Activated gamma-delta T cell treated with anti-CD3 and anti-CD28 coated beads, Interleukin-2, amount 50 U/mL, for 16 hours (primary cell): ENCODE measurements around the gene TMEM270.
A peak's percentile ranks its signal among the peaks of the same experiment; 100 is the strongest.
"Not testable (repeated sequence)": the region's sequence is repeated elsewhere in the genome, so short reads cannot be mapped to it uniquely, and the experiment has no call there.

ENCODE experiments used
- DNase-seq: peaks from one replicate; pipeline ENCODE4 v3.0.0-alpha.2; 2020; ENCODE audit warnings: low read depth

The TMEM270 gene

GRCh38 chr7:73832806-73833205, 28.2 kb upstream of the TMEM270 start:
- no peak for DNase-seq

GRCh38 chr7:73833251-73833919, 27.6 kb upstream of the TMEM270 start:
- no peak for DNase-seq

- DNase-seq = no peak
Observed at GRCh38 chr7:73834626-73835191, 26.2 kb upstream of the TMEM270 start.

- not testable (repeated sequence) for DNase-seq
Observed at GRCh38 chr7:73837167-73837566, 23.8 kb upstream of the TMEM270 start.

GRCh38 chr7:73838642-73839041, 22.3 kb upstream of the TMEM270 start:
- DNase-seq = no peak

GRCh38 chr7:73839290-73839689, 21.7 kb upstream of the TMEM270 start:
- DNase-seq = no peak

- no peak for DNase-seq
Observed at GRCh38 chr7:73839743-73840714, 20.9 kb upstream of the TMEM270 start.

- DNase-seq = no peak
Observed at GRCh38 chr7:73840715-73841379, 20.1 kb upstream of the TMEM270 start.

GRCh38 chr7:73841689-73842066, 19.3 kb upstream of the TMEM270 start:
- DNase-seq = no peak

GRCh38 chr7:73842067-73842976, 18.6 kb upstream of the TMEM270 start, which contains the start of gene METTL27:
Gene METTL27 (minus strand): TSS chr7:73842516. CDS start chr7:73842140, 376 bp downstream.
- DNase-seq = peak; percentile 84

- DNase-seq = no peak
Observed at GRCh38 chr7:73844131-73844547, 16.8 kb upstream of the TMEM270 start.

- no peak for DNase-seq
Observed at GRCh38 chr7:73844848-73845460, 16.0 kb upstream of the TMEM270 start.

- DNase-seq = not testable (repeated sequence)
Observed at GRCh38 chr7:73845701-73846195, 15.2 kb upstream of the TMEM270 start.

GRCh38 chr7:73847941-73848723, 12.8 kb upstream of the TMEM270 start:
- DNase-seq = no peak

- no peak for DNase-seq
Observed at GRCh38 chr7:73850781-73851207, 10.2 kb upstream of the TMEM270 start.

- no peak for DNase-seq
Observed at GRCh38 chr7:73851410-73852338, 9.3 kb upstream of the TMEM270 start.

- DNase-seq = no peak
Observed at GRCh38 chr7:73852500-73852899, 8.5 kb upstream of the TMEM270 start.

GRCh38 chr7:73856941-73857340, 4.0 kb upstream of the TMEM270 start:
- no peak for DNase-seq
